DMS79 treated with DMSO at 0.1 percent for 48 hours (cell line): ENCODE measurements around the gene ATRN.
"Not testable (repeated sequence)": the region's sequence is repeated elsewhere in the genome, so short reads cannot be mapped to it uniquely, and the experiment has no call there.

ENCODE experiments used
- DNase-seq: peaks from one replicate; lab custom pipeline; 2025; lab: John Stamatoyannopoulos, UW

ATRN gene

DNA sequence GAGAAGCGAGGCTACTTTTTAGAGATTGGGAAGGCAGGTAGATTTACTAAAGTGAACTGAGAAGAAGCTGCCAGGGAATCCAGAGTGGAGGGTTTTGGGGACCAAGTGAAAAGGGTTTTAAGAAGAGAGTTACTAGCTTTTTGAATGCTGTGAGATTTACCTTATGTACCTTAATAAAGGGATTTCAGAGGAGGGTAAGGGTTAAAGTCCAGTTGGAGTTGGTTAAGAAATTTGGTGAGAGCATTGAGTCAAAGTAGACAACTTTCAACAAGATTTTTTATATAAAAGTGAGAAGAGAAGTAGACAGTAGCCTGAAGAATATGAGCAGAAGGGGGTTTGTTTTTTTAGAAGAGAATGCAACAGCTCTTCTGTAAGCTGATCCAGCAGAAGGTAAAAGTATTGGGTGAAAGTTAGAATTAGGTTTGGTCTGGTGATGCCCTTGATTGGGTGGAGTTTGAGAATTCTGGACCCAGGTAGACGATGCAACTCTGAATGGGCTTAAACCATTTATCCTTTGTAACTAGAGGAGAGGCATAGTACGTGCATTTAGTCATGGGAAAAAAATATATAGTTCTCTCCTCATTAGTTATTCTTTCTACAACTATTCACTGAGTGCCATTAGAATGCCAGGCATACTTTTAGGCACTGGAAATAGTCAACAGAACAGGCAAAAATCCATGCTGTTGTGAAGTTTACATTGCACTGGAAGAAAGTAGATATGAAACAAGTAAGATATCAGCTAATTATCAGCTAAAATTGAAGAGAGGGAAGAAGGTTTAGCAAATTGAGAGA is 44.8 kb downstream of the ATRN start:
- no peak for DNase-seq

DNA sequence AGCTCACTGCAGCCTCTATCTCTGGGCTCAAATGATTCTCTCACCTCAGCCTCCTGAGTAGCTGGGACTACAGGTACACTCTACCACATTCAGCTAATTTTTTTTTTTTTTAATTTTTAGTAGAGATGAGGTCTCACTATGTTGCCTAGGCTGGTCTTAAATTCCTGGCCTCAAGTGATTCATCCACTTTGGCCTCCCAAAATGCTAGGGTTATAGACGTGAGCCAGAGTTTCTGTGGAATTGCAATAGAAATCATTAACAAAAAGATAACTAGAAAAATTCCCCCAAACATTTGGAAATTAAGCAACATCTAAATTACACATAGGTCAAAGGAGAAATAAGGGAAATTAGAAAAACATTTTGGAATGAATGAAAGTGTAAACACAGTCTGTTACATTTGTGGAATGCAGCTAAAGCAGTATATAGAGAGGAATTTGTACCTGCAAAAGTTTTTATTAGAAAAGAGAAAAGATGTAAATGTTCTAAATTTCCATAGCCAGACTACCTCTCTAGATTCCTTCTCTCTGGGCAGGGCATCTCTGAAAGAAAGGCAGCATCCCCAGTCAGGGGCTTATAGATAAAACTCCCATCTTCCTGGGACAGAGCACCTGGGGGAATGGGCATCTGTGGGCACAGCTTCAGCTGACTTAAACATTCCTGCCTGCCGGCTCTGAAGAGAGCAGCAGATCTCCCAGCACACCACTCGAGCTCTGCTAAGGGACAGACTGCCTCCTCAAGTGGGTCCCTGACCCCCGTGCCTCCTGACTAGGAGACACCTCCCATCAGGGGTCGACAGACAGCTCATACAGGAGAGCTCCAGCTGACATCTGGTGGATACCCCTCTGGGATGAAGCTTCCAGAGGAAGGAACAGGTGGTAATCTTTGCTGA is 51.3 kb downstream of the ATRN start:
- no peak for DNase-seq

DNA sequence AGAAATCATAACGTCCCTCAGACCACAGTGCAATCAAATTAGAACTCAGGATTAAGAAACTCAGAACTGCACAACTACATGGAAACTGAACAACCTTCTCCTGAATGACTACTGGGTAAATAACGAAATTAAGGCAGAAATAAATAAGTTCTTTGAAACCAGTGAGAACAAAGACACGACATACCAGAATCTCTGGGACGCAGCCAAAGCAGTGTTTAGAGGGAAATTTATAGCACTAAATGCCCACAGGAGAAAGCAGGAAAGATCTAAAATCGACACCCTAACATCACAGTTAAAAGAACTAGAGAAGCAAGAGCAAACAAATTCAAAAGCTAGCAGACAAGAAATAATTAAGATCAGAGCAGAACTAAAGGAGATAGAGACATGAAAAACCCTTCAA is 53.9 kb downstream of the ATRN start:
- not testable (repeated sequence) for DNase-seq

DNA sequence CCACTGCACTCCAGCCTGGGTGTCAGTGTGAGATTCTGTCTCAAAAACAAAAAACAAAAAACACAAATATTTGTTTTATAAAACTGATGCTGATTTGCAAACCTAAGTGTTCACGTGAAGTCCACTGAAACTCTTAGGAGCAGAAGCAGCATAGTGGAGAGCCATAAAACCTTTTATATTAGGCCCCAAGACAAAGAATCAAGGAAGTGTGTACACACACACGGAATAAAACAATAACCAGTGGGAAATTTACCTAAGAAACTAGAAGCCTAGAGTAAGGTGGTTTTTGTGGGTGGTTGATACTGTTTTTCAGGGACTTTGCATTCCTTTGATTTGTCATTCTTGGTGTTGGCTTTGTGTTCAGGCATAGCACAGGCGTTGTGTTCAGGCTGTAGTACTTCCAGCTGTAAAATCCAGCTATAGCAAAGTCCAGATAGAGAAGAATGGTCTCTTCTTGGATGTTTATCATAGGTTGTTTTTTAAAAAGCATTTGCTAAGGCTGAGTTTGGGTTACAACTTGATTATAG is 61.3 kb downstream of the ATRN start:
- DNase-seq: no peak

DNA sequence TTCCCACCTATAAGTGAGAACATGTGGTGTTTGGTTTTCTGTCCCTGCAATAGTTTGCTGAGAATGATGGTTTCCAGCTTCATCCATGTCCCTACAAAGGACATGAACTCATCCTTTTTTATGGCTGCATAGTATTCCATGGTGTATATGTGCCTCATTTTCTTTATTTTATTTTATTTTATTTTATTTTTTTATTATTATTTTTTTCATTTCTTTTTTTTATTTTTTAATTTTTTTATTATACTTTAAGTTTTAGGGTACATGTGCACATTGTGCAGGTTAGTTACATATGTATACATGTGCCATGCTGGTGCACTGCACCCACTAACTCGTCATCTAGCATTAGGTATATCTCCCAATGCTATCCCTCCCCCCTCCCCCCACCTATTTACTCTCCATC is 66.9 kb downstream of the ATRN start:
- not testable (repeated sequence) for DNase-seq

DNA sequence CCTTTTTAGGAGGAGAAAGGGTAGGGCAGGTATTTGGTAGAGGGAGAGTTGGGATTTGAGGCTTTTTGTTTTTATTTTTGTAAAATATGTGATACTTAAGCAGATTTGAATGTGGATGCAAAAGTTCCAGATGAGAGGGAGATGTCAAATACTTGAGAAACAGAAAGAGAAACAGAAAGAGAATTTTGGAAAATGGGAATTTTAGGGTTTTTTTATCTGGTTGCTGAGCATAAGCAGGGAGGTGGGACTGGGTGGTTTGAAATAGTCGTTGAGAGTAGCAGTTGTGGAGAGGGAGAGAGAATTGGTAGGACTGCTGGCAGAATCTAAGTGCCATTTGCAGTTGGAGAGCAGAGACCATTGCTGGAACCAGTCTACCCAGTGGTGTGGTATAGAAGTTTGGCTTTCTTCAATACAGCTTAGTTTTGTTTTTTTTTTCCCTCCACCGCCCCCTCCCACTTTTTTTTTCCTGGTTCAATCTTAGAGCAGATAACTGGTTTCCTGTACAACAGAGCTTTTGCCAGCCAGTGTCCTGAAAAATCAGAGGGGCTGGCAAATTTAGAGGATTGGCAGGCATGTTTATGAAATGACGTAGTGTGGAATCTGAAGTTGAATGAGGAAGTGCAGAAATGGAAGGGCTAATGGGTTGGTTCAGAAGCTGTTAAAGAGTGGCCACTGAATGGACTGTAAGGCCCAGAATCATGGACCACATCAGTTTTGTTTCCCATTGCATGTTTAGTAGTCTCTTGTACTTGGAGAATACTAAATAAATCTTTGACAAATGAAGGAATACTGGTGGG is 68.7 kb downstream of the ATRN start:
- no peak for DNase-seq

DNA sequence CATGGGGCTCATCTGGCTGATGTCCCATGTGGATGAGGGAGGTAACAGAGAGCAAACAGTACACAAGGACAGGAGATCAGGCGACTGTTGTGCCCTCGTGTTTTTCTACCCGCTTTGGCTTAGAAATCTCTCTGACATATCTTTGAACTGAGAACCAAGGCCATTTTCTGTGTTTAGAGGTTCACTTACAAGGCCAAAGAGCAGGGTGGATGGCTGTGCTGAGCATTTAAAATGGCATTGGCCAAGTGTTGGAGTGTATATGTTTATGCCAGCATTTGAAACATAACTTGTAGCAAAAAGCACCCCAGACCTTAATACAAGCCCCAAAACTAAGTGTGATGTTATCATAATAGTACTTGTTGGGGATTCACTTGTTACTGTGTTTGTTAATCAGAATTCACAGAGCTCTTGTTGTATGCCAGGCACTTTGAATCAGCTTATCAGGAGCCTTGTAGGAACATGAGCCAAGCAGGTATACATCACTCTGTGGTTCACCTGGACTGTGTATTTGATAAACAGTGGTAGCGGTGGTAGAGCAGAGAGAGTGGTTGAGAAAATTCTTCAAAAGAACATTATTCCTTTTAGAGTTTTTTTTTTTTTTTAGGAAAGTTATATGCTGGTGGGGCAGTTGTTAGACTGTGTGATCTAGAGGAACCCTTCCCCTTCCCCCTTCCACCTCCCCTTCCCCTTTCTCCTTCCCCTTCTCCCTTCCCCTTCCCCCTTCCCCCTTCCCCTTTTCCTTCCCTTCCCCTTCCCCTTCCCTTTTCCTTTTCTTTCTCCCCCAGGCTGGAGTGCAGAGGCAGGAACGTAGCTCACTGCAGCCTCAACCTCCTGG is 71.3 kb downstream of the ATRN start:
- no peak for DNase-seq

DNA sequence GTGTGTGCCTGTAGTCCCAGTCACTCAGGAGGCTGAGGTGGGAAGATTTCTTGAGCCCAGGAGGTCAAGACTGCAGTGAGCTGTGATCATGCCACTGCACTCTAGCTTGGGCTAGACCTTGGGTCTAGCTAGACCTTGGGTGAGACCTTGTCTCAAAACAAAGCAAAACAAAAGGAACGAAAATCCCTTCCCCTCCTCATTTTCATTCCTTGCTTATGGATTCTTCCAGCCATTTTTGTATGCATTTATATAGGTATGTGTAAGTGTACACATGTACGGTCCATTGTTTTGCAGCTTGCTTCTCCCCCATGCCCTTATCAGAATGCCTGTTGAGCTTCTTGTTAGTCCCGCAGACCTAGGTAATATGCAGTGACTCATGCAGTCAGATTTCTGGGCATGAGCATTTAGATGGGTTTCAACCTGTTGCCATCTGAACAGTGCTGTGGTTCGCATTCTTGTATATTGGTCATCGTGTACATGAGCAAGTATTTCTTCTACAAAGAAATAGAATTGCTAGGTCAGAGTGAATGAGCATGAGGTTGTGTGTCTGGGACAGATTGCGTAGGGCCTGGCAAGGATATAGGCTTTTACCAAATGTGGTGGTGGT is 73.2 kb downstream of the ATRN start:
- DNase-seq: no peak

DNA sequence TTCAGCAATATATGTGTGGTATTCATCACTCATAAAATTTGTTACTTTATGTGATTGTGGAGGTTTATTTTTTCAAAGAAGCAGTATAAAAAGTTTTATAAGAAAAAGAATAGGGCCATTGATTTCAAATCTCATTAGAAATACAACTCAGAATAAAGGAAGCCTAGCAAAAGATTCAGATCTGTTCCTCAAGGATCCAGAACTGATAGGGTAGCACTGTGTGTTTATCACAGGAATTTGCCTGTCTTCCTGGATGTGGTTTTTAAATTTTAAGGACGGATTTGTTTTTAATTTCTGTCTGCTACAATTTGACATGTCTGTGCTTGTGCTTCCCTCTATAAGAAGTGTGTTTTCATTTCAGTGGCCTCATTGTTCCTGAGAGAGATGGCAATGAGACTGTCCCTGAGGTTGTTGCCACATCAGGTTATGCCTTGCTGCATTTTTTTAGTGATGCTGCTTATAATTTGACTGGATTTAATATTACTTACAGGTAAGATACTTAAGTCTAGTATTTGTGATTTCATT is 74.6 kb downstream of the ATRN start:
- DNase-seq: no peak

DNA sequence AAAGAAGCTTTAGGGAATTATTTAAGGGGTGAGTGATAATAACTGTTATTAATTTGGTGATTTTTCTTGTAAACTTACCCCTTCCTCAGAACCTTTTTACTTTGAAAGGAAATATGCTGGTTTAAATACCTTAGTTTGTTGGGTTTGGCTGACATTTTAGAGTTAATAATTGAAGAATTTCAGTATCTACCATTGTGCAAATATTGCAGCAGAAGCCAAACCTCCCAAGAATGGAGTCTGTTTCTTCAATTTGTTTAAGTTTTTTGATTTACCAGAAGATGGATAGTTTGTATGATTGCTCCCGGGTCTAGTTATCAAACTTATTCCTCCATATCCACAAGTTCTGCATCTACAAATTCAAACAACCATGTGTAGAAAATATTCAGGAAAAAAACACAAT is 77.1 kb downstream of the ATRN start:
- no peak for DNase-seq

DNA sequence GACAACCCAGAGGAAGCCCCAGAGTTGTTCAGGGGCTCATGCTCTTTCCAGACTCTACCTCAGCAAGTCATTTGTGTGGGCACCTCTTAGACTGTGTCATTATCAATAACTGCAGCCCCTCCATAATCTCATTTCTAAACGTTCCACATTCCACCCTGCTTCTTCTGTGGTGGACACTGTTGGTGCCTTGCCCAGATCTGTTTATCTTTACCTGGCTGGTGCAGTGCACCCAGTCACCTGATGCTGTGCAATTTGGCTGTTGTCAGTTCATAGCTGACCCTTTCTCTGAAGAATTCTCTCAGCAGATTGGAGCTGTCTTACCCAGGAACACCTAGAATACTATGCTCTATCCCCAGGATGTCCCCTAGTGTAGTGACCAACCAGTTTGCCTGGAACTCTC is 80.0 kb downstream of the ATRN start:
- DNase-seq: no peak

DNA sequence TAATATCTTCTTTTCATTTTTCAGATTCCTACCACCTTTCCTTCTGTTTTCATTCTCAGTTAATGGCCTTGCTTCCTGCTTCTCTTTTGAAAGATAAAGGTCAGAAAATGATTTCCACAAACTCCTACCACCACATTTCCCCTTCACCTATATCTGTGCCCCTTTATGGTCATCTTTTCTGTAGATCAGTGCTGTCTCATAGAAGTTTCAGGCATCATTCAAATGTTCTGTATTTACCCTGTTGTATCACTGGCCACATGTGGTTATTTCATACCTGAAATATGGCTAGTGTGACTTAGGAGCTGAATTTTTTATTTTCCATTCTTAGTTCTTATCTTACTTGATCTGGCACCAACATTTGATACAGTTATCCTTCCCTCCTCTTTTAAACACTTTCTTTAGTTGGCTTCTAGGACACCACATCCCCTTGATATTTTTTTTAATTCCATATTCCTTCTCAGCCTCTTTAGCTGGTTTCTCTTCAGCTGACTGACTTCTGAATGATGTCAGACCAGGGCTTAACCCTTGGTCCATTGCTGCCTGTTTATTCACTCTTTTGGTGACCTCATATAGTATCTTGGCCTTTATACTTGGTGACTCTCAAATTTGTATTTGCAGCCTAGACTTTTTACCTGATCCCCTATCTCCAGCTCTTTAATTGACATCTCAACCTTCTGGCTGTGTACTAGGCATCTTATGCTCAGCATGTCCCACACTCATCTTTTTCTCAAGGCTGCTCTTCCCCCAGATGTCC is 81.0 kb downstream of the ATRN start:
- no peak for DNase-seq

DNA sequence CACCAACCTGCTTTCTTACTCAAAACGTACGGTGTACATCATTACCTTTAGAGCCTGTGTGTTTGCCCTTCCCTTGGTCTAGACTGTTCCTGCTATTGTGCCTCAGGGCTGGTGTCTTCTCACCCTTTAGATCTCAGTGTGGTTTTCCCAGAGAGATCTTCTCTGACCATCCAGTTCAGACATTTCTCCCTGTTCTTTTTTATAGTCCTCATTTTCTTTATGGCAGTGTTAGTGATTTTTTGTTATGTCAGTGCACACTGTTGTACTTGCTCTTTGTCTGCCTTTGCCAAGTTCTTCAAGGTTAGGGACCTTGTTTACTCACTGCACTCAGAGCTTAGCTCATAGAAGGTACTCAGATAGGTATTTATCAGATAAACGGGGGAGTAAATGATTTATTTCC is 82.8 kb downstream of the ATRN start:
- DNase-seq: no peak

DNA sequence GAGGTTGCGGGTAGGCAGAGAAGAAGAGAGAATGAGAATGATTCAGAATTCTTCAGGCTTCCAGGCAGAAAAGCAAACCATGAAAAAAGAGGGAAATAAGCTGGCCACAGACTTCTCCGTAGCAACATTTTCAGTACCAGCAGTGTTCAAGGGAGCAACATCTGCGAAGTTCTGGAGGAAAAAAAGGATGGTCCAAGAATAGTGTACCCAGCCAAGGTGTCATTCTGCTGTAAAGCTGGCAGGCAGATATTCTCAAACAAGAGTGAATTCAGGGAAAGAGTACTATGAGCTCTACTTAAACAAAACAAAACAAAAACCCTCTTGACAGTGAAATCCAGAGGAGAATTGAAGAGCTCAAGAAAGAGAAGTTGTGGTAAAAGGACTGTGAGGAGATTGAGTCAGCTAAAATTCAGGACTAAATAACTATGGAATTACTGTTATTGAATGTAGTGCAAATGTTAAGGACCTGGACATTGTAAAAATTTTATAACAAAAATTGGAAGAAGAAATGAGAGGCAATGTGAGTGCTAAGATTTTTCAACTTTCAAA is 86.5 kb downstream of the ATRN start:
- DNase-seq: no peak

DNA sequence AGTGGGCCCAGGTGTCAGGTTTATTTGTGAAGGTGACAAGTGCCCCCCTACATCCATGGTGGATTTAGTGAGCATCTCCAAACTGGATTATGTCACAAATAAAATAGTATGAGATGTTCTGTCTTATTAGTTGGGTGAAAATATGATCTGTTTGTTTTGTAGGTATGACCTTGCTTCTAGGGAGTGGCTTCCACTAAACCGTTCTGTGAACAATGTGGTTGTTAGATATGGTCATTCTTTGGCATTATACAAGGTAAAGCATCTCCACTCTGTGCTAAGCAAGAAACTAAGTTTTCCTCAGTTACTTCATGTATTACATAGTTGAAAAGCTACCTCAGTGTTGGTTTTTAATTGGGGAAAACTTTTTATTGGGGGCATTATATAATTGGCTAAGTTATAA is 88.4 kb downstream of the ATRN start:
- DNase-seq: no peak

DNA sequence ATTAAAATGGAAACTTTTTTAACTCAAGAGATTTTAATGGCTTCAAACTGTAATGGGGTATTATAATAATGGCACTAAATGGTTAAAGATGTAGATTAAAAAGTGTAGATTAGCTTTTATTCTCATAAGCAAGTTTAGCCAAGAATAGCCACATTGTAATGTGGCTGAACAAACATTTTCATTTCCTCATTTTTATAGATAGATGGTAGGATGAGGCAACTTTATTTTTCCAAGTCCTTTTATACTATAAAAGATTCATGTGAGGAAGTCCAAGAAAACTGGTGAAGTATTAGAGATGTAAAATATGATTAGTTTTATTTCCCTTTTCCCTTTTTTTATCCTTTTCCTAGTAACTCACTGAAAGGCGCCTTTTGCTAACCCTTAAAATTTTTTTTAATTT is 88.8 kb downstream of the ATRN start:
- DNase-seq: no peak

DNA sequence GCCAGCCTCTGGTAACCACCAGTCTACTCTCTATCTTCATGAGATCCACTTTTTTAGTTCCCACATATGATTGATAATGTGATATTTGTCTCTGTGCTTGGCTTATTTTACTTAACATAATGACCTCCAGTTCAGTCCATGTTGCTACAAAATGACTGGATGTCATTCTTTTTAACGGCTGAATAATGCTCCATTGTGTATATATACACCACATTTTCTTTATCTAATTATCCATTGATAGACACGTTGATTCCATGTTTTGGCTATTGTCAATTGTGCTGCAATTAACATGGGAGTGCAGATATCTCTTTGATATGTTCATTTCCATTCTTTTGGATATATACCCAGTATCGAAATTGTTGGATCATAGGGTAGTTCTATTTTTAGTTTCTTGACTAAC is 89.3 kb downstream of the ATRN start:
- DNase-seq: no peak

DNA sequence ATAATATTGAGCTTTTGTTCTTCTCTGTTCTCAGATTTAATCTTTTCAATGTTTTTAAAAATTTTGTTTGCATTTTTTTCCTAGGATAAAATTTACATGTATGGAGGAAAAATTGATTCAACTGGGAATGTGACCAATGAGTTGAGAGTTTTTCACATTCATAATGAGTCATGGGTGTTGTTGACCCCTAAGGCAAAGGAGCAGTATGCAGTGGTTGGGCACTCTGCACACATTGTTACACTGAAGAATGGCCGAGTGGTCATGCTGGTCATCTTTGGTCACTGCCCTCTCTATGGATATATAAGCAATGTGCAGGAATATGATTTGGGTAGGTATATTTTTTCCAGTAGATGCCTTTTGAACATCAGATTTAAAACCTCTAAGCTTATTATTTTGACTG is 89.8 kb downstream of the ATRN start:
- no peak for DNase-seq

DNA sequence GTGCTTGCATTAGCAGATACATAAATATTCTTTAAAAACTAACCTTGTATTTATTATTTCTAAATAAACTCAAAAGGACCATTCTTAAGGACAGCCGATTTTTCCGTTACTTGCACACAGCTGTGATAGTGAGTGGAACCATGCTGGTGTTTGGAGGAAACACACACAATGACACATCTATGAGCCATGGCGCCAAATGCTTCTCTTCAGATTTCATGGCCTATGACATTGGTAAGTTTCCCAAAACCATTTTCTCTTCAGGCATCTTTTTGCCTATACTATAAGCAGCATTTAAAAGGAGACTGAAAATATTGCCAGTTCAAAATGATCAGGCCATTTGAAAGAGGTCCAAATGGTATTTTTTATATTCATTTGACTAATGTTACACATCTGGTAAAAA is 92.3 kb downstream of the ATRN start:
- DNase-seq: no peak
